Measurements from ENCODE around the gene PRSS35.

DNA sequence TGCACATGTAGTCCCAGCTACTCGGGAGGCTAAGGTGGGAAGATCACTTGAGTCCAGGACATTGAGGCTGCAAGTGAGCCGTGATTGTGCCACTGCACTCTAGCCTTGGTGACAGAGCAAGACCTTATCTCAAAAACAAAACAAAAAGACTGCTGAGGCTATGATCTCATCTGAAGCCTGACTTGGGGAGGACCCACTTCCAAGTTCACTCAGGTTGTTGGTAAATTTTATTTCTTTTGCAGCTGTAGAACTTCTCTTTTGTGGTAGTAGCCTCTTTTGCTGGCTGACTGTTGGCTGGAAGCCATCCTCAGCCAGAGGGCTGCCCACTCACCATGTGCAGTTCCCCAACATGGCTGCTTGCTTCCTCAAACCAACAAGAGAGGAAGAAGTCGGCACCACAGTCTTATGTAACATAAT is 44.7 kb upstream of the PRSS35 start:
- TF ChIP-seq, protein P1, sequence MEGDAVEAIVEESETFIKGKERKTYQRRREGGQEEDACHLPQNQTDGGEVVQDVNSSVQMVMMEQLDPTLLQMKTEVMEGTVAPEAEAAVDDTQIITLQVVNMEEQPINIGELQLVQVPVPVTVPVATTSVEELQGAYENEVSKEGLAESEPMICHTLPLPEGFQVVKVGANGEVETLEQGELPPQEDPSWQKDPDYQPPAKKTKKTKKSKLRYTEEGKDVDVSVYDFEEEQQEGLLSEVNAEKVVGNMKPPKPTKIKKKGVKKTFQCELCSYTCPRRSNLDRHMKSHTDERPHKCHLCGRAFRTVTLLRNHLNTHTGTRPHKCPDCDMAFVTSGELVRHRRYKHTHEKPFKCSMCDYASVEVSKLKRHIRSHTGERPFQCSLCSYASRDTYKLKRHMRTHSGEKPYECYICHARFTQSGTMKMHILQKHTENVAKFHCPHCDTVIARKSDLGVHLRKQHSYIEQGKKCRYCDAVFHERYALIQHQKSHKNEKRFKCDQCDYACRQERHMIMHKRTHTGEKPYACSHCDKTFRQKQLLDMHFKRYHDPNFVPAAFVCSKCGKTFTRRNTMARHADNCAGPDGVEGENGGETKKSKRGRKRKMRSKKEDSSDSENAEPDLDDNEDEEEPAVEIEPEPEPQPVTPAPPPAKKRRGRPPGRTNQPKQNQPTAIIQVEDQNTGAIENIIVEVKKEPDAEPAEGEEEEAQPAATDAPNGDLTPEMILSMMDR (IDR thresholded peaks at IDR 0.05), result no peak
- no peak for TF ChIP-seq POLR2A (IDR thresholded peaks at IDR 0.05)
